ENCODE results near the gene FOLR2.
"Not testable (repeated sequence)": the region's sequence is repeated elsewhere in the genome, so short reads cannot be mapped to it uniquely, and the experiment has no call there.

Gene FOLR2

DNA sequence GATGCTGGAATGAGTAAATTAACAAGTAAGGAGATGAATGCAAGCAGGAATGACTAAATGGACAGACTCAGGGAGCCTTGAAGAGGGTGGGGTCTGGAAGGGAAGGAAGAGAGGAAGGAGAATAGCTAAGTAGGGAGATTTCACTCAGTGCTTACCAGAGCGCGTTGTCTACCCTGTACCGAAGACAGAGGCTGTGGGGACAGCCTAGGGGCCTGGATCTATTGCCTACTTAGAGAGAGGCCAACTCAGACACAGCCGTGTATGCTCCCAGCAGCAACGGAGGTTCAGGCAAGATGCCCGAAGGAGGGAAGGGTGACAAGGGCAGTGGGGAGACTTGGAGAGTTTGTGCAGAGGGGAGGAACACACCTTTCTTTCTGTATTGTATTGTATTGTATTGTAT, at the start of gene FOLR2:
Gene FOLR2, plus strand, starts transcription at position 157 of the 400 bp plus-strand sequence. CDS start 1,791 bp downstream, outside the sequence.
- DNase-seq: no peak

DNA sequence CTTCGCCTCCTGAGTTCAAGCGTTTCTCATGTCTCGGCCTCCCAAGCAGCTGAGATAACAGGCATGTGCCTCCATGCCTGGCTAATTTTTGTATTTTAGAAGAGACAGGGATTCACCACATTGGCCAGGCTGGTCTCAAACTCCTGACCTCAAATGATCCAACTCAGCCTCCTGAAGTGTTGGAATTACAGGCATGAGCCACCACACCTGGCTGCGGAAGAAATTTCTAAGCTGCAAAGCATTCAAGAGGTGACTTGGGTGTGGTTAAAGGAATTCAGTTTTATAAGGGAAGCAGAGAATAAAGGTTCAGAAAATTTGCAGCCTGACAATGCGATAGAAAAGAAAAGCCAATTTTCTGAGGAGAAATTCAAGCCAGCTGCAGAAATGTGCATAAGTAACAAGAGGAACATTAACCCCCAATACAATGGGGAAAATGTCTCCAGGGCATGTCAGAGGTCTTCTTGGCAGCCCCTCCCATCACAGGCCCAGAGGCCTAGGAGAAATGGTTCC, 47.5 kb upstream of the FOLR2 start:
- DNase-seq: not testable (repeated sequence)

DNA sequence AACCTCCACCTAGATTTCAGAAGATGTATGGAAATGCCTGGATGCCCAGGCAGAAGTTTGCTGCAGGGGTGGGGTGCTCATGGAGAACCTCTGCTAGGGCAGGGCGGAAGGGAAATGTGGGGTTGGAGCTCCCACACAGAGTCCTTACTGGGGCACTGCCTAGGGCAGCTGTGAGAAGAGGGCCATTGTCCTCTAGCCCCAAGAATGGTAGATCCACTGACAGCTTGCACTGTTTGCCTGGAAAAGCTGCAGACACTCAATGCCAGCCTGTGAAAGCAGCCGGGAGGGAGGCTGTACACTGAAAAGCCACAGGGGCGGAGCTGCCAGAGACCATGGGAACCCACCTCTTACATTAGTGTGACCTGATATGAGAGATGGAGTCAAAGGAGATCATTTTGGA, 46.8 kb upstream of the FOLR2 start:
- DNase-seq: not testable (repeated sequence)

DNA sequence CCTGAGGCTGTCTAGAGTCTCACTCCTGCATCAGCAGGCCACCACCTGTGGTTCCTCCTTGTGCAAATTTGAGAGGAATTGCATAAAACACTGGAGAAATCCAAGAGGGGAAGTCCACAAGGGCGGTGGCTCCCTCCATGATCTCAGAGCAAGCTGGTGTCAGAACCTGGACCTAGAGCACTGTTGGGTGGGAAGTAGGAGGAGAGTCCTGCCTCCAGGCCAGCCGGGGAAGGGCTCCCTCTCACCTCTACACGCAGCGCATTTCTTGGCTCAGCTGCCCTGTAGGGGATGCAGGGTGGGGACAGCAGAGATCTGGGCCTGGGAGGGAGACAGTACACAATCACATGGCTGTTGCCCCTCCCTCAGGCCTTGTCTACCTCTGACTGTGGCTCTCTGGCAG, 44.6 kb upstream of the FOLR2 start:
- DNase-seq: not testable (repeated sequence)

DNA sequence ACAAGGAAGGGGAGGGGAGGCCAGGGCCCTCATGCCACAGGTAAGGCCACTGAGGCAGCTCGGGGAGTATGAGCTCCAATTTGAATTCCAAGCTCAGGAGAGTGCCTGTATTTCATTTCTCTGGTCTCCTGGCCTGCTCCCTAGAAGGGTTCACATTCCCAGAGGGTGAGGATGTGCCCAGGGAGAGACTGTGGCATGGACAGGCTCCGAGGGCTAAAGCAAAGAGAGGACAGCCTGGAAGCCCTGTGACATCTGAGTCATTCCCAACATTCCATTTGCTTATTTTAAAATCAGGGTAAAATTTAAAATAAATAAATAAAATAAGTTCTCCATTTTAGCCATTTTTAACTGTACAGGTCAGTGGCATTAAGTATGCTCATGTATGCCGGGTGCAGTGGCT, 43.3 kb upstream of the FOLR2 start:
- DNase-seq: no peak

DNA sequence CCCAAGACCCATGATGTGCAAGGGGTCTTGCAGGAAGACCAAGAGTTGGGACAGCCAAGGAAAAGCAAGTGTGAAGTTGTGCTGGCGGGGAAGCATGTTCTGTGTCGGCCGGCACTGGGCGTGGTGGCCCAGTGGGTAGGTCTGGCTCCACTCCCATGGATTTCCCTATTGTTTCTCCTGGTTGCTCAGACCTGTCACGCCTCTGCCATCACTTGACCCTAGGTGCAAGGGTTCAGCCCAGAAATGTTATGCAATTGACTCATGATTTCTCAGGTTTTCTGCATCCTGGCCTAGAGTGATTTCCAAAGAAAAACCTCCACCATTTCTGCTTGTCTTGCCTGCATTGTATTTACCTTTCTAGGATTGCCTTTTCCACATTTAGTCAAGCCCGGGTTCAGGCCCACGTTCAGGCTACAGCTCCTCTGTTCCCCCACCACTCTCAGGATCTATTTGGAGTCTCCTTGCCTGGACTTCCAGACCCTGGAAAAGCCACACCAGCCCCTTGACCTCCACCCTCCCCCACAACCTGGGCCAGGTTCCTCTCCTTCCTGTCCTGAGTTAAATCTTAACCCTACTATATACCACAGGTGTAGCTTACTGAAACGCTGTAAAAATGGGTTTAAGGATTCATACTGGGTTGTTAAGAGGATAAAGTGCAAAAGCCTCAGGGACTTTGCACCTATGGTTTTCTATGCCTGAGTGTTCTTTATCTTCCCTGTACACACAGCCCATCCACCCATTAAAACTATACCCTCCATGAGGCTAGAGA, 42.1 kb upstream of the FOLR2 start:
- DNase-seq: no peak

DNA sequence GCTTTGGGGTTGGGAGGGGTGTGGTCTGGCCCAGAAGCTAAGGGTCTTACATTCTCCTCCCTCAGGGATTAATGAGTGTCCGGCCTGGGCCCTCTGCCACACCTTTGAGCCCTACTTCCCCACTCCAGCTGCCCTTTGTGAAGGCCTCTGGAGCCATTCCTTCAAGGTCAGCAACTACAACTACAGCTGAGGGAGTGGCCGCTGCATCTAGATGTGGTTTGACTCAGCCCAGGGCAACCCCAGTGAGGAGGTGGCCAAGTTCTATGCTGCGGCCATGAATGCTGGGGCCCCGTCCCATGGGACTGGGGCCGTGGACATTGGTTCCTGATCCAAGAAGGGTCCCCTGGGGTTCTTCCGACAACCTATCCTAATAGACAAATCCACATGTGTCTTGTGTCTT, 38.9 kb upstream of the FOLR2 start:
- no peak for DNase-seq

DNA sequence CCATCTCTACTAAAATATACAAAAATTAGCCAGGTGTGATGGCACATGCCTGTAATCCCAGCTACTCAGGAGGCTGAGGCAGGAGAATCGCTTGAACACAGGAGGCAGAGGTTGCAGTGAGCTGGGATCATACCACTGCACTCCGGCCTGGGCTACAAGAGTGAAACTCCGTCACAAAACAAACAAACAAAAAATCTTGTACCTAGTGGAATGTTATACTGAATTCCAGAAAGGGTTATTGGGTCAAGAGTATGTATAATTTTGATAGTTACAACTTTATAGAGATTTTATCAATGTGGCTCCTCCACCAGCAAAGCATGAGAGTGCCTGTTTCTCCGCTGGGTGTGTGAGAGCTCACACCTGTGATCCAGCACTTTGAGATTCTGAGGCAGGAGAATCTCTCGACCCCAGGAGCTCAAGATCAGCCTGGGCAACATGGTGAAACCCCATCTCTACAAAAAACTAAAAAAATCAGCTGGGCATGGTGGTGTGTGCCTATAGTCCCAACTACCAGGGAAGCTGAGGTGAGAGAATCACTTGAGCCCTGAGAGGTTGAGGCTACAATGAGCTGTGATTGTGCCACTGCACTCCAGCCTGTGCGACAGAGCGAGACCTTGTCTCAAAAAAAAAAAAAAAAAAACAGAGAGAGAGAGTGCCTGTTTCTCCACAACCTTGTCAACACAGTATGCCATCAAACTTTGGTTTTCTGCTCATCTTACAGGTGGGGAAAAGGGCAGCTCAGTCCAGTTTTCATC, 37.4 kb upstream of the FOLR2 start:
- no peak for DNase-seq

DNA sequence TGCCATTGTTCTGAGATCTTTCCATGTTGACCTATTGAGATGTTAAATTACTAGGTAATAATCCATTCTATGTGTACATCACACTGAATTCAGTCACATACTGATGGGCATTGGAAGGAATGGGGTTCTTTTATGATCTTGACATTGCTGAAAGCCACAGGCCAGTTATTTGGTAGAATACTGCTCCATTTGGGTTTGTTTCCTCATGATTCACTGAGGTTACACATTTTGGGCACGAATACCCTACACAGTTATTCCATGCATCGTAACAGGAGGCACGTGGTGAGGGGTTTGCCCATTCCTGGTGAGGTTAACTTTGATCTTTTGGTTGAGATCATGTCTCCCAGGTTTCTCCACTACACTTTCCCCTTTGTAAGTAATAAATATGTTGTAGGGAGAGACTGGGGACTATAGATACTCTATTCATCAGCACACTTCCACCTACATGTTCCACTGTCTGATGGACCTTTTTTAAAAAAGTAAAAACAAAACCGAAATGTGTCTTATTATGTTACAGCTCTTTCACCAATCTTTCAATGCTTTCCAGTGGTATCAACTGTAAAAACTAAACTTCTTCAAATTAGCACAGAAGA, 36.7 kb upstream of the FOLR2 start:
- DNase-seq: no peak

DNA sequence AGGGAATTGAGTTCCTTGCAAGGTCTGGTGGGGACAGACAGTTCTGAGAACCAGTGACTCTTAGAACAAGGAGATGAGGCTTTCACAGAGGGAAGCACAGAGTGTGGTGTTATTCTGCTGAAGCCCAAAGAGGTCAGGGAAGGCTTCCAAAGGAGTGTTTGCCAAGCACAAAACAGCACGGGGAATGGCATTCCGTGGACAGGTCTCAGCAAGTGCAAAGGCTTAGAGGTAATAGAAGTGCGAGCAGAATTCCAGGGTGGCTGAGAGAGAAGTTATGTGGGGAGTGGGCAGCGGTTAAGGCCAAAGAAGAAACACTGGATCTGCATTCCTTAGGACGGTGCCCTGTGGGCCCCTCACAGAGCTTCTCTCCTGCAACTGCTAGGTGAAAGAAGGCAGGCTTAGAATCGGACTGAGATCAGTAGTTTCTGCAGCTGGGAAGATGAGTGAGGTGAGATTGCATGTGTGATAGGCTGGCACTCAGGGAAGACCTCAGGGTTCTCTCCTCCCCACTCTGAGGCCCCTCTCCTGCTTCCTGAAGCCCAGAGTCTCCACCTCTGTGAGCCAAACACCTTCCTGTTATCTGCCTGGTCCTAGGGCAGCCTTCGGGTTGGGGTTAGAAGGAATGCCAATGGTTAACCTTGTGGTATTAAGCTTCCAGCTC, 35.6 kb upstream of the FOLR2 start:
- DNase-seq: not testable (repeated sequence)

DNA sequence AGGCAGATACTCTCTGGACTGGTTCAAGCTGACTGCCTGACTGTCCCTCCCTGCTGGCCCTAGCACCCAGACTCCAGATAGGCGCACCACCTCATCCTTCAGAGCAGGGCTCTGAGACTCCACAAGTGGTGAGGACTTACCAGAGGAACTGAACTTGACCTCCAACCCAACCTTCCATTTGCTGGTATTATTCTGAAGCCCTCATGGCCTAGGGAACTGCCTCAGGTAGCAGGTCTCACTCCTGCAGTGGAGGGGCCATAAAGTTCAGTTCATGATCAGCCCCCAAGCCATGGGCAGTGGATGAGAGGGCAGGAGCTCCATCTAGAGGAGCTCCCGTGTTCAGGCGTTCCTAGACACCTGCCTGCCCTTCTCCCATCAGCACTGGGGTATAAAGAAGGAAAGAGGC, 35.0 kb upstream of the FOLR2 start:
- not testable (repeated sequence) for DNase-seq

DNA sequence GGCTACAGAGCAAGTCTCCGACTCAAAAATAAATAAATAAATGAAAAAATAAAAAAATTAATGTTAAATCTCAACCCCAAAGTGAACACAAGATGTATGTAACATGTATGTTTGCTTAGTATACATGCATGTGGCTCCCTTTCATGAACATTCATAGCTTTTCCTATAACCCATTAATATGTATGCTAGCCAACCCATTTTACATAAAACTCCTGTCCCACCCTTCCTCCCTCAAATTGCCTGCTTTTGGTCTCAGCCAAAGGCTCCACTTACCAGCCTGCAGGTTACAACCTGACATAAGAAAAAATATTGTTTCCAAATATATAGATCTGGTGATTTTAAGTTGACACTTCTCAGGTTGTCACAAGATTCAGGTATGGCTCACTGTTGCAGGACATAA, 28.3 kb upstream of the FOLR2 start:
- DNase-seq: no peak

DNA sequence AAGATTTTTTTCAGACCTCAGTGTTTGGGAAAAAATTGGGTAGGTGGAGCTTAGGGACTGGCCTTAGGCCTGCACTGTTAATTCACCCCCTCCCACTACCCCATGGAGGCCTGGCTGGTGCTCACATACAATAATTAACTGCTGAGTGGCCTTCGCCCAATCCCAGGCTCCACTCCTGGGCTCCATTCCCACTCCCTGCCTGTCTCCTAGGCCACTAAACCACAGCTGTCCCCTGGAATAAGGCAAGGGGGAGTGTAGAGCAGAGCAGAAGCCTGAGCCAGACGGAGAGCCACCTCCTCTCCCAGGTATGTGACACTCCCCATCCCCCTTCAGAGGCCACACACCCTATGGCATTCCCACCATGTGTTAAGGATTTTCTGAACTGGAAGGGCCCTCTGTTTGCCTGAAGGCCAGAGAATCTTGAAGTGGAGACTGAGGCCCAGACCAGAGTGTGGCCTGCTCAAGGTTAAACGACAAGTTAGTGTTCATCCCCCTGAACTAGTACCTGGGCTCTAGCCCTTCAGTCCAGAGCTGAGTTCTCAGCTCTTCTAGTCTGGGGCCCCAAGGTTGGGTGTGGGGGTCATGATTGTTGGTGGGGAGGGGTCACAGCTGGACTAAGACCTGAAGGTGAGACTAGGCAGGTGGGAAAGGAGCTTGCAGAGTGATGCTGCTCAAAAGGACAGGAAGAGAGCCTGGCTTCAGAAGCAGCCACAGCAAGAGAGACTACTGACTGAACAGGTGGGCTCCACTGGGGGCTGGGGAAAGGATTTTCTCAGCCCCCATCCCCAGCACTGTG, 26.9 kb upstream of the FOLR2 start:
- no peak for DNase-seq

DNA sequence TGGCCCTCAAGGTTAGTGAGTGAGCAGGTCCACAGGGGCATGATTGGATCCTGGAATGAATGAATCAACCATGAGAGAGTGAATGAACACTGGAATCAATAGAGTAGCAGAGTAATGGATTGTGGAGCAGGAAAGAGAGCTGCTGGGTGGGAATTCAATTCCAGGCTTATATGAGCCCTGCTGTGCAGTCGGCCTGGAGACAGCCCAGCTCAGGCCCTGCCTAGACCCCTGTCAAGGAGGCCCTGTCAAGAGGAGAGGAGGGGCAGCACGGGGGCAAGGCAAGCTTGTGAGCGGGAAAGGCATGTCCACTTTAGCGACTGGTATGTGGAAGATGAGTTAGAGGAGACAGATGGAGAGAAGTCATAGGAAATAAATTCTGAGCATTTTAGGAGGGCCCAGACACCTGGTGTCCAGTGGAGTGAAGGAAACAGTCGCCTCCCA, 25.9 kb upstream of the FOLR2 start:
- no peak for DNase-seq

DNA sequence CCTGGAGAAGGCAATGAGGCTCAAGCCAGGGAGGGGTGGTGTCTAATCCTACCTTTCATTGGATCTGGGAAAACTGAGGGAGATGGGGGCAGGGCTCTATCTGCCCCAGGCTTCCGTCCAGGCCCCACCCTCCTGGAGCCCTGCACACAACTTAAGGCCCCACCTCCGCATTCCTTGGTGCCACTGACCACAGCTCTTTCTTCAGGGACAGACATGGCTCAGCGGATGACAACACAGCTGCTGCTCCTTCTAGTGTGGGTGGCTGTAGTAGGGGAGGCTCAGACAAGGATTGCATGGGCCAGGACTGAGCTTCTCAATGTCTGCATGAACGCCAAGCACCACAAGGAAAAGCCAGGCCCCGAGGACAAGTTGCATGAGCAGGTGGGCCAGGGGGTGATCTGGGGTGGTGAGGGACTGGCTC, 24.6 kb upstream of the FOLR2 start, which contains the start of gene FOLR1:
Gene FOLR1, plus strand, starts transcription at position 180 of the 421 bp plus-strand sequence. Its CDS starts 34 bp downstream, at position 214.
- no peak for DNase-seq

DNA sequence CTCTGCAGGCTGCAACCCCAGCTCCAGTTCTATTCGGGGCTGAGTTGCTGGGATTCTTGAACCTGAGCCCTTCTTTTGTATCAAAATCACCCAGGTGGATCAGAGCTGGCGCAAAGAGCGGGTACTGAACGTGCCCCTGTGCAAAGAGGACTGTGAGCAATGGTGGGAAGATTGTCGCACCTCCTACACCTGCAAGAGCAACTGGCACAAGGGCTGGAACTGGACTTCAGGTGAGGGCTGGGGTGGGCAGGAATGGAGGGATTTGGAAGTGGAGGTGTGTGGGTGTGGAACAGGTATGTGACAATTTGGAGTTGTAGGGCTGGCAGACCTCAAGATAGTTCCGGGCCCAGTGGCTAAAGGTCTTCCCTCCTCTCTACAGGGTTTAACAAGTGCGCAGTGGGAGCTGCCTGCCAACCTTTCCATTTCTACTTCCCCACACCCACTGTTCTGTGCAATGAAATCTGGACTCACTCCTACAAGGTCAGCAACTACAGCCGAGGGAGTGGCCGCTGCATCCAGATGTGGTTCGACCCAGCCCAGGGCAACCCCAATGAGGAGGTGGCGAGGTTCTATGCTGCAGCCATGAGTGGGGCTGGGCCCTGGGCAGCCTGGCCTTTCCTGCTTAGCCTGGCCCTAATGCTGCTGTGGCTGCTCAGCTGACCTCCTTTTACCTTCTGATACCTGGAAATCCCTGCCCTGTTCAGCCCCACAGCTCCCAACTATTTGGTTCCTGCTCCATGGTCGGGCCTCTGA, 20.9 kb upstream of the FOLR2 start:
- DNase-seq: no peak

DNA sequence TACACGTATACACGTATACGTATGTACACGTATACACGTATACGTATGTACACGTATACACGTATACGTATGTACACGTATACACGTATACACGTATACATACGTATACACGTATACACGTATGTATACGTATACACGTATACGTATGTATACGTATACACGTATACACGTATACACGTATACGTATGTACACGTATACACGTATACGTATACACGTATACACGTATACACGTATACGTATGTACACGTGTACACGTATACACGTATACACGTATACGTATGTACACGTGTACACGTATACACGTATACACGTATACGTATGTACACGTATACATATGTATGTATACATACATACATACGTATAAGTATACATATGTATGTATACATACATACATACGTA, 15.1 kb upstream of the FOLR2 start:
- DNase-seq: not testable (repeated sequence)

DNA sequence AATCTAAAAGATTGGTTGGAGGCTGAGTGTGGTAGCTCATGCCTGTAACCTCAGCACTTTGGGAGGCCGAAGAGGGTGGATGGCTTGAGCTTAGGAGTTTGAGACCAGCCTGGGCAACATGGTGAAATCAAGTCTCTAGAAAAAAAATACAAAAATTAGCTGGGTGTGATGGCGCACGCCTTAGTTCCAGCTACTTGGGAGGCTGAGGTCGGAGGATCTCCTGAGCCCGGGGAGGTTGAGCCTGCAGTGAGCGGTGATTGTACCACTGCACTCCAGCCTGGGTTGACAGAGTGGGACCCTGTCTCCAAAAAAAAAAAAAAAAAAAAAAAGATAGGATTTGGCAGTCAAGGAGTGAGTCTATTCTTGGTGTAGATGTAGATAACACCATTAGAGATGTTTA, 14.0 kb upstream of the FOLR2 start:
- no peak for DNase-seq

DNA sequence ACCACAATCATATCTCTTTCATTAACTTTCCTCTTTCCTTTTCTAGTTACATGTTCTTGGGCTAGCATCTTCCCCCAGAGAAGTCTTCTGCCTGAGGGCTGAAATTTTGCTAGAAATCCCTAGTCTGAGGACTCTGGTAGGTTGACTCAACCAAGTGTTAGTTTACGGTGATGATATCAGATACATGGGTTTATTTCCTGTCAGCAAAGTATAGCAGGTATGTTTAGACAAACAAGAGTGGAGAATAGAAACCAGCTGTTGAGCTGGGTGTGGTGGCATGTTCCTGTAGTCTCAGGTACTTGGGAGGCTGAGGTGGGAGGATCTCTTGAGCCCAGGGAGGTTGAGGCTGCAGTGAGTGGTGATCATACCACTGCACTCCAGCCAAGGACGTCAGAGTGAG, 13.4 kb upstream of the FOLR2 start:
- DNase-seq: no peak

DNA sequence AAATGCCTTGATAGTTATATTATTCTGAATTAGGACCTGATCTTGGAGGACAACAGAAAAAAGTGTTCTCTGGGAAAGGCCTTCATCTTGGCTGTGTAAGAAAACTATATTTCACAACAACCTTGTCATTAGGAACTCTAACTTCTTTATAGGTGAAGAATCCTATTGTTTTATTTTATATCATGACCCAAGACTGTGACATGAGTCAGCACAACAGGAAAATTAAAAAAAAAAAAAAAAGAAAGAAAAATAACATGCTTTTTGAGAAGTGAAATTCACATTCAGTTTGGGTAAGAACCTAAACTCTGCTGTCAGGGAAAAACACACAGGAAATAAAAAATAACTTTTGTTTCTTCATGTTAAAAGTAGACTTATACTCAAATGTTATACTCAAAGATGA, 11.7 kb upstream of the FOLR2 start:
- DNase-seq: no peak

DNA sequence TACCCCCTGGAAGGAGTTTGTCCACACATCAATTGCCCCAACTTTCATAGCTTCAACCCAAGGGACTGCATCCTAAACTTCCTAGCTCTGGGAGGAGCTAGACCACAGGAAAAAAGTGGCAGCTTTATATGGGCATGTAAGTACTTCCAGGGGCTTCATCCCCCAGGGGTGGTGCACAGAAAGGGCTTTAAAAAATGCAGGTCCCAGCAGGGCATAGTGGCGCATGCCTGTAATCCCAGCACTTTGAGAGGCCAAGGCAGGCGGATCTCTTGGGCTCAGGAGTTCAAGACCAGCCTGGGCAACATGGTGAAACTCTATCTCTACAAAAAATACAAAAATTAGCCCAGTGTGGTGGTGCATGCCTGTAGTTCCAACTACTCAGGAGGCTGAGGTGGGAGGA, 9.8 kb upstream of the FOLR2 start:
- DNase-seq: not testable (repeated sequence)
